Muscle of arm (tissue), 12 donors: ENCODE measurements around the gene UBE2S. TPM values are rescaled to one million over a fixed set of nuclear protein-coding genes. Genes with fewer than 3 reads are reported as not detected.
"Not testable (repeated sequence)": the region's sequence is repeated elsewhere in the genome, so short reads cannot be mapped to it uniquely, and the experiment has no call there.

ENCODE experiments used
- DNase-seq: peaks from one replicate; pipeline ENCODE4 v3.0.0-alpha.2; 2013
- polyA plus RNA-seq, 12 donors: library from polyadenylated mRNA; unstranded; fragments of 120-200 nt; gene quantifications; one replicate each; pipeline ENCODE4 v1.2.1, GENCODE V29; 2013; ENCODE audit not compliant: insufficient read length in 12 of 12

Gene UBE2S
- polyA plus RNA-seq, 12 donors: 19.2 to 108 (median 30.4) TPM; not detected in 1

- DNase-seq: no peak
These were observed 34.9 kb upstream of the UBE2S start for GRCh38 chr19:55442372-55442961.

- DNase-seq: no peak
These were observed 34.2 kb upstream of the UBE2S start for GRCh38 chr19:55441692-55442321.

- no peak for DNase-seq
These were observed 33.7 kb upstream of the UBE2S start for GRCh38 chr19:55441319-55441691.

GRCh38 chr19:55440411-55441105, 33.0 kb upstream of the UBE2S start:
- no peak for DNase-seq

GRCh38 chr19:55439052-55439451, 31.5 kb upstream of the UBE2S start:
- DNase-seq: no peak

GRCh38 chr19:55437410-55437809, 29.8 kb upstream of the UBE2S start:
- DNase-seq: peak; percentile 65

- DNase-seq: no peak
These were observed 29.3 kb upstream of the UBE2S start for GRCh38 chr19:55436847-55437246.

- DNase-seq: no peak
These were observed 27.4 kb upstream of the UBE2S start for GRCh38 chr19:55435020-55435419.

- no peak for DNase-seq
These were observed 26.9 kb upstream of the UBE2S start for GRCh38 chr19:55434356-55434919.

- no peak for DNase-seq
These were observed 25.7 kb upstream of the UBE2S start for GRCh38 chr19:55433292-55433691.

GRCh38 chr19:55432241-55432959, 24.8 kb upstream of the UBE2S start:
- DNase-seq: no peak

- no peak for DNase-seq
These were observed 23.6 kb upstream of the UBE2S start for GRCh38 chr19:55431183-55431582.

- DNase-seq: no peak
These were observed 18.5 kb upstream of the UBE2S start for GRCh38 chr19:55426042-55426441.

GRCh38 chr19:55424518-55424917, 16.9 kb upstream of the UBE2S start:
- no peak for DNase-seq

- no peak for DNase-seq
These were observed 15.8 kb upstream of the UBE2S start for GRCh38 chr19:55423225-55424005.

- not testable (repeated sequence) for DNase-seq
These were observed 13.7 kb upstream of the UBE2S start for GRCh38 chr19:55421281-55421680.

- no peak for DNase-seq
These were observed 12.1 kb upstream of the UBE2S start for GRCh38 chr19:55419624-55420236.

- no peak for DNase-seq
These were observed 11.5 kb upstream of the UBE2S start for GRCh38 chr19:55419103-55419502.

- peak; percentile 75 for DNase-seq
These were observed 10.6 kb upstream of the UBE2S start for GRCh38 chr19:55418185-55418584.

GRCh38 chr19:55410168-55410567, 2.6 kb upstream of the UBE2S start:
- DNase-seq: no peak

GRCh38 chr19:55409179-55409578, 1.6 kb upstream of the UBE2S start:
- DNase-seq: not testable (repeated sequence)
